Germinal center (tissue), 1 donor: ENCODE measurements around the gene SRC.

Experiments
- DNase-seq: peaks from one replicate; pipeline ENCODE4 v3.0.0; 2012; ENCODE audit warnings: mixed read lengths, low spot score

Gene SRC

DNA sequence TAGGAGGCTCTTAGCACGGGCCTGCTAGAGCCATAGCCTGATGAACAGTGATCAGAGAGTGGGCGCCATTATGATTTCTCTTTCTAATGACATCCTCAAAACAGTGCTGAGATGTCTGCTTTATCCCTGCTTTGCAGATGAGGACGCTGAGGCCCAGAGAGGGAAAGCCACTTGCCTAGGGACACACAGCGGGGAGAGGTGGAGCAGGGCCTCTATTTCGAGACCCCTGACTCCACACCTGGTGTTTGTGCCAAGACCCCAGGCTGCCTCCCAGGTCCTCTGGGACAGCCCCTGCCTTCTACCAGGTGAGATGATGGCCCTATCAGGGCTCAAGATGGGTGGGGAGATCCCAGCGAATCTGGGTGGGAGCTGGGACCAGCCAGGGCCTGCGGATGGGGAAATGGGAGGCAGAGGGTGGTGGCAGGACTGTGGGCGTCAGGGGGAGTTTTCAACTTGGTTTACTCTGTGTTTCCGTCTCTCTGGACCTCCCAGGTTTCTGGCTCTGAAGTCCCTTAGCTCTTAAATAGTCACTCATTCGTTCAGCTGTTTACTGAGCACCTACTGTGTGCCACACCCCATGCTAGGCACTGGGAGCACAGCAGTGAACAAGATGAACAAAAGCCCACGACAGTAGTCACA lies 36.7 kb downstream of the SRC start:
- no peak for DNase-seq

DNA sequence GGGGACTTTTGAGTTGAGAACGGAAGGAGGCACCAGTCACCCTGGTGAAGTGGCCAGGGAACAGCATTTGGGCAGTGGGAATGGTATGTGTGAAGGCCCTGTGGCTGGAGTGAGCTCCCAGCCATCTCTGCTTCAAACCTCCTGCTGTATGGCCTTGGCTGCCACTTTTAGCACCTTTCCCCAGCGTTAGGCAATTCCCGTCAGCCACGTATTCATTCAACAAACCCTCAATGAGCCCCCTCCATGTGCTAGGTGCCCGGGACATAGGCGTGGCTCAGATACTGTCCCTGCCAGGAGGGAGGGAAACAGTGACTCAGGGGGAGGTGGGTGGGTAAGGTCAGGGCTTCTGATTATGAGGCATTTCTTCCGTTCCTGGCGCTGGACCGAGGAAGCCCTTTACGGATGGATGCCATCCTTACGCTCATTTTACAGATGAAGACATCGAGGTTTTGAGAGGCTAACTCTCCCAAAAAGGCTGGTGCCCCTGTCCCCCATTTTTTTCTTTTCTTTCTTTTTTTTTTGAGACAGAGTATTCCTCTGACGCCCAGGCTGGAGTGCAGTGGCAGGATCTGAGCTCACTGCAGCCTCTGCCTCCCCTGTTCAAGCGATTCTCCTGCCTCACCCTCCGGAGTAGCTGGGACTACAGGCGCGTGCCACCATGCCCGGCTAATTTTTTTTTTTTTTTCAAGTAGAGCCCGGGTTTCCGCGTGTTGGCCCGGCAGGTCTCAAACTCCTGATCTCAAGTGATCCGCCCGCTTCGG lies 37.5 kb downstream of the SRC start:
- no peak for DNase-seq

DNA sequence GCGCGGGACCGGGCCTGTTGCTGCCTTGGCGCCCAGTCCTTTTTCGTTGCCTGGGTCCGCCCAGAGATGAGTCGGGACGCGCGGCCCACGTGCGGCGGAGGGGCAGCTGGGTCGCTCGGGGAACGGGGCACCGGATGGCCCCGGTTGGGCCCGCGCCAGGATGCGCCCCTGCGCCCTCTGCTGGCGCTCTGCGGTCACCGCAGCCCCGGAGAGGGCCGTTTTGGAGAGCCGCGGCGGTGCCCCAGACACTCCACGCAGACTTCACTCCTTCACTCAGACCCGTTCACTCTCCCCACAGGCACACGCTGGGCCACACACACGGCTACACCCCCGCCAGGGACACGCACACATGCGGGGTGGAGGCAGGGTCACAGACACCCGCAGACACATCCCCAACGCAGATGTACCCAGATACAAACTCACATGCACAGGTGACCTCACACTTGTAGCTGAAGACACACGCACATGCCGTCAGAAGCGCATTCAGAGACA lies 38.8 kb downstream of the SRC start:
- DNase-seq: peak; percentile 78

DNA sequence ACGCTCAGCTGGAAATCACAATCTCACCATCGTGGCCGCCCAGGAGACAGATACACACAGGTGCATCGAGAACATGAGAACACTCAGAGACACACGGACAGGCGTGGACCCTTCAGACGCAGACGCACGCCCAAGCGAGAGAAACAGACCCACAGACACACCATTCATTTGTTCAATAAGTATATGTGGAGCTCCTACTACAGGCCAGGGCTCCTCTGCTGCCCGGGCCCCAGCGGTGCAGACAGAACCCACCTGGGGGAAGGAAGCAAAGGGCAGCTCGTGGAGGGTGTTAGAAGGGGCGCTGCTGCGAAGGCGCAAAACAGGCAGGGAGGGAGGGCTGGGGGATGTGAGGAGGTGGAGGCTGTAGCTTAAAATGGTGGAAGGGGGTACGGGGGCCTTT lies 39.2 kb downstream of the SRC start:
- DNase-seq: no peak

DNA sequence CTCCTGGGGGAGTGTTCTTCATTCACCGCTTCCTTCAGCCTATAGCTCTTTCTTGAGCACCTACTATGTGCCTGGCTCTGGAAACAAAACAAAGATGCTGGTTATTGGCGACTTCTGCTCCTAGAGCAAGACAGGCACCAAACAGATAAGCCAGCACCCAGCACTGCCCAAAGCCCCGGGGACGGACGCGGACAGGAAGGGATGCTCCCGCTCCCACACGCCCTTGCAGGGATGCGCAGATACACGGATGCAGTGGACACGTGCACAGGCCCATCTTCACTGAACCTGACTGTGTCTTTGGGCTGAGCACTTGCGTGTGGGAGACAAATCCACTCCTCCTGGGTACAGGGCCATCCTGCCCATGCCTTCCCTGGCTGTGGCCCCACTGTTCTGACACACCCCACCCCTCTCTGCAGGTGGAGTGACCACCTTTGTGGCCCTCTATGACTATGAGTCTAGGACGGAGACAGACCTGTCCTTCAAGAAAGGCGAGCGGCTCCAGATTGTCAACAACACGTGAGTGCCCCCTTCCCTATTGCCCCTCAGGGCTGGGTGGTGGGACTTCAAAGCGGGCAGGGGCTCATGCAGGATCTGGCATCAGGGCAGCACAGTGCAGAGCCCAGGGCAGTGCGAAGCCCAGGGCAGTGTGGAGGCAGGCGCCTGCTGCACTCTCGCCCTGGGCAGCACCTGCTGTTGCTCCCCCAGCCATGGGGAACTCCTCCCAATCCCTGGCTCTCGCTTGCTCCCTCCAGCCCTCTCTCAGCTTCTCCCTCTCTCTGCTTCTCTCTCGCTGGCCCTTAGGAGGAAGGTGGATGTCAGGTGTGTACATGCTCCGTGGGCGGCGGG lies 39.9 kb downstream of the SRC start:
- no peak for DNase-seq

DNA sequence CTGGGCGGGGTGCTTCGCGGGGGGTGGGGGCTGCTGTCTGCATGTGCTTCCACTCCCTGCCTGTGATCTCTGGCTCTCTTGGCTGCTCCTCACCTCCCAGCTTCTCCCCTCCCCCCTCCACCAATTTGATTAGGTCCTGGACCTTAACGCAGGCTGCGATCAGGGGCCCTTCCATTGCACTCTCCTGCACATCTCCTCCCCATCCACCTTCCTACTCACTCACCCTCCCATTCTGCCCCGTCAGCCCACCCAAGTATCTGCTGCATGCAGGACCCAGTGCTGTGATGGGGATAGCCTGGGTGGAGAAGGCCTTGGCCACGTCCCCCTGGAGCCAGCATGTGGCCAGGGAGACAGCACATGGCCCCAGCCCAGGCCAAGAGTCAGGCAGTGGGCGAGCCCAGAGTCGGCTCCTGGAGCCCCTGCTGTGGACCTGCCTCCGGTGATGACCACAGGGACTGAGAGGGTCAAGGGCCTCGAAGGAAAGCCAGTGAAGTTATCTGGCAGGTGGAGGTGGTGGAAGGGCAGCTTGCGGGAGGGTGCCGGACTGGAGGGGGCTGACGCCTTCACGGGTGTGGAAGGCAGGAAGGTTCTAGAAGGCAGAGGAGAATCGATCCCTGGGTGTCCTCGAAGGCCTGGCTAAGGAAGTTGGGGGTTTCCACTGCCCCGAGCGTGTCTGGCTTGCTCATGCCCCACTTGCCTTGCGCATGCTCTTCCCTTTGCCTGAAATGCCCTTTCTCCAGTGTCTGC lies 40.7 kb downstream of the SRC start:
- no peak for DNase-seq

DNA sequence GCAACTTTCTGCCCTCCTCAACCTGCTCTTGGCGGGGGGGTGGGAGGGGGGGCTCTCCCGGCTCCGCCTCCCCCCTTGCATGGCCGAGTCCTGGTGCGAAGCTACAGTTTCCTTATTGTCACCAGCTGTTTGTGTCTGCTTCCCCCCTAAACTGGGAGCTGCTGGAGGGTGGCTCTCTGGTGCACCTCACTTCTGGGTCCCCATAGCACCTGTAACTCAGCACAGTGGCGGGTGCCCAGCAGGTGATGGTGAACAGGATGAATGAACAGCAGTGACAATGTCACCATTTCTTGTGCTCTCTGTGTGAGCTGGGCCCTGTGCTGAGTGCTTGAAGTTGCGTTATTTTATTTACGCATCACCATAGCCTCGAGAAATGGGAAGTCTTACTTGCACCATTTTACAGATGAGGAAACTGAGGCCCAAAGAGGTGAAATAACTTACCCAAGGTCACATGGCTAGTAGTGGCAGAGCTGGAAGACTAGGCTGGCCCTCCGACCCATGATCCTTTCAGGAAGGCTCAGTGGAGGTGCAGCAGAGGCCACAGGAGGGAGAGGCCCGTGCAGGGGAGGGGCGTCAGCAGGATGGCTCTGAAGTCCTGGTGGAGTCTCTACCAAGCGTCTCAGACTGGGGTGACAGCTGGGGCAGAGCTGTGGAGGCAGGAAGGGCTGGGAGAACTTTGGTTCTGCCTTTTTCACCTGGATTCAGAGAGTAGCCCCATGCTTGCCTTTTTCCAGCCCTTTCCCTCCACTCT lies 41.8 kb downstream of the SRC start:
- no peak for DNase-seq

DNA sequence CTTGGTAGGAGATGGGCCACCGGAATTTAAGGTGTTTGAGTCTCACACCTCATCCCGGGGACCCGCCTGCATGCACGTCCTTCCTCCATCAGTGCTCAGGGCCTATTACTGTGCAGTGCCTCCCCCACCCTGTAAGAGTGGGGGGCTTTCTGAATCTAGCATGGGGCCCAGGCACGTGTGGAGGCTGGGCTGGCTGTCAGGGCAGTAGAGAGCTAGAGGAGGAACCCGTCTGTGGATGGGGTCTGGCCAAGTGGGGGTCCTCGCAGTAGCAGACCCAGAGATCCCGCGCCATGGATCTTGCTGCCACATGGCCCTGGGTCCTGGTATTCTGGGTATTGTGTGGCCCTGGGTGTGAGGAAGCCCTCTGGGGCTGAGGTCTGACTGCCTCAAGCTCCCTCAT lies 42.9 kb downstream of the SRC start:
- DNase-seq: no peak

DNA sequence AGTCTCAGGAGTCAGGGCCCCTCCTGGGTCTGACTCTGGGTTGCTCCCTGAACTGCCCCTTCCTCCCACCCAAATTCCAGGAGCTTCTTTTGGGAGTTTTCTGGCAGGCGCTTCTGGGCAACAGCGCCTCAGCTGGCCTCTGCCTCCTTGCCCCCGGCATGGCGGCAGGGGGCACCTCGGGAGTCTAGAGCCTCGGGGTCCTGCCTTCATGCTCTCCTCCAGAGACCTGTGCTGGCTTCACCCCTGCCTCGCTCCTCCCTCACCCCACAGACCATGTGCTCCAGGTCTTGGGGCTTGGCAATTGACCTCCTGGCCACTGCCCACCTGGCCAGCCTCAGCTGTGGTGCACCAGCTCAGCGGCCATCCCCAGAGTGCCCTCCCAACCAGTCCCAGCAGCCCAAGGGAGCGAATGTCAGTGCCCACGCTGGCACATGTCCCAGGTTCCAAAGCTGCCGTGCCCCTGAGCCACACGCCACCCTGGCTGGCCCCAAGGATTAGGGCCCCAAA lies 43.4 kb downstream of the SRC start:
- DNase-seq: no peak

DNA sequence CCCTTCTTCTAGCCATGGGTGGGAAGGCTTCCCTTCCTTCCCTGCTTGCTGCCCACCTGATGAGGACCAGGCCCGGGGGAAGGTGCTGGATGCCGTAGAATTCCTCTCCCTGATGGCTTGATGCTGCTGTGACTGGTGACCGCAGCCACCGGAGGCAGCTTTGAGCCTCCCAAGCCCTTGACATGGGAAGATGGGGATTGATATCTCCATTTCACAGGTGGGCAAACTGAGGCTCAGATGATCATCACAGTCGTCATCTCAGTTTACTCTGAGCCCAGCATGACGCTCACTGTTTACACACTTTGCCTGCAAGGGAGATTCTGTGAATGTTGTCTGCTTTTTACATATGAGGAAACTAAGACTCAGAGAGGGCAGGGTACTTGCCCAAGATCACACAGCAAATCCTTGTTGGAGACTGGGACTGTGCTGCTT lies 43.9 kb downstream of the SRC start:
- no peak for DNase-seq

DNA sequence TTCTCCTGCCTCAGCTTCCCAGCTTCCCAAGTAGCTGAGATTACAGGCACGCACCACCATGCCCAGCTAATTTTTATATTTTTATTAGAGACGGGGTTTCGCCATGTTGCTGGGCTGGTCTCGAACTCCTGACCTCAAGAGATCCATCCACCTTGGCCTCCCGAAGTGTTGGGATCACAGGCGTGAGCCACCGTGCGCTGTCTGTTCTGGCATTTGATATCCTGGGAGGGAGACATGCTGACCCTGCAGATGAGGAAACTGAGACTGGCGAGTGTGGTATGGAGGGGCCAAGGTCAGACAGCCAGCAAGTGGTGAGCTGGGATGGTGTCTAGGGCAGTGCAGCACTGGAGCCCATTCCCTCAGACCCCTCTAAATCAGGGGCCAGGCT lies 44.6 kb downstream of the SRC start:
- DNase-seq: no peak

DNA sequence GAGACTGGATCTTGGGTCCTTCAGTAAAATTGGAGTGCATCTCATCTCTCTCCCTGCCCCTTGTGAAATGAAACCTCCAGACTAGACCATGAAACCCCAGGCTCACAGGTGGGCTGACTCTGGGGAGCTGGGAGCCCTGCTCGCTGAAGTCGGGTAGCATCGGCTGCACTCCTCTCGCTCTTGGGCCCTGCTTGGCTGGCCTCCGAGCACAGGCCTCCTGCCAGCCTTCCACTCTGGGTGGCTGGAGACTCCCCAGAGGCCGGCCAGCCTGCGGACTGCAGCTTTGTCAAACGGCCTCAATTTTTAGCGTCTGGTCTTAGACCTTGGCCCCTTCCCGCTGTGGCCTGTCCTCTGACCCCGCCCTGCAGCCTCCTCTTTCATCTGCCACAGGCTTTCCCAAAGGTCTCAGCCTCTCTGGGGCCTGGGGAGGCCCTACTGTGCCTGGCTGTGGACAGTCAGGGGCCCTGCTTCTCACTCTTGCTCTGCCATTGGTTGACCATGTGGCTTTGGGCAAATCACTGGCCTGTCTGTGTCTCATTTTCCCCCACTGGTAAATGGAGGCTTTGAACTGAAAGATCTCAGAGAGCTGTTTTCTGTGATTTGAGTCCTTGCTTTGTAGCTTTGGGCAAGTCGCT lies 45.1 kb downstream of the SRC start:
- no peak for DNase-seq

DNA sequence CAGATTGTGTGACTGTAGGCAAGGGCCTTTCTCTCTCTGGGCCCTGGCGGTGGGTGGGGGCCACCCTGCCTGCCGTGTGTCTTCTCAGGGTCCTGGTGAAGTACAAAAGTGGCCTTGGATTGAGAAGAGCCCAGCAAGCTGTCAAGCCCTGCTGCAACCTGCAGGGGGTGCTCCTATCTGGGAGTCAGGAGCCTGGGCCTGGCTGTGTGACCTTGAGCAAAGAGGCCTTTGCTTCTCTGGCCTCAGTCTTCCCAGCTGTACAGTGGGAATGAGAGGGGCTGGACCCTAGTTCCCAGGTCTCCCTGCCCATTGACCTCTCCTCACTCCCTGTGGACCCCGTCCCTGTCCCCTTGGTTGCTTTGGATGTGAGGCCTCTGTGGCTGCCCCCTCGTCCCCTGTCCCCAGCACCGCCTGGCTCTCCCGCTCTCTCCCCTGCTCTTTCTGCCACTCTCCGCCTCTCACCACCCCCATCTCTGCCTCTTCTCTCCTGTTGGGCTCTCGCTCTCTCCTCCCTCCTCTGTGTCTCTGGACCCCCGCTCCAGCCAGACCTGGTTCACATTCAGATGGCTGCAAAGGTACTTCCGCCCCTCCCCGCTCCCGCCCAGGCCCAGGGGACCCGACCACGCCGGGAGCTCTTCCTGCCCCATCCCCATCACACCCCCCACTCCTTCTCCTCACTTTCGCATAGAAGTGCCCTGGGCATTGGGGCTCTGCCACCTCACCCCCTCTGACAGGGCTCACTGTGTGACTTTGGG lies 46.7 kb downstream of the SRC start:
- DNase-seq: peak; percentile 51

DNA sequence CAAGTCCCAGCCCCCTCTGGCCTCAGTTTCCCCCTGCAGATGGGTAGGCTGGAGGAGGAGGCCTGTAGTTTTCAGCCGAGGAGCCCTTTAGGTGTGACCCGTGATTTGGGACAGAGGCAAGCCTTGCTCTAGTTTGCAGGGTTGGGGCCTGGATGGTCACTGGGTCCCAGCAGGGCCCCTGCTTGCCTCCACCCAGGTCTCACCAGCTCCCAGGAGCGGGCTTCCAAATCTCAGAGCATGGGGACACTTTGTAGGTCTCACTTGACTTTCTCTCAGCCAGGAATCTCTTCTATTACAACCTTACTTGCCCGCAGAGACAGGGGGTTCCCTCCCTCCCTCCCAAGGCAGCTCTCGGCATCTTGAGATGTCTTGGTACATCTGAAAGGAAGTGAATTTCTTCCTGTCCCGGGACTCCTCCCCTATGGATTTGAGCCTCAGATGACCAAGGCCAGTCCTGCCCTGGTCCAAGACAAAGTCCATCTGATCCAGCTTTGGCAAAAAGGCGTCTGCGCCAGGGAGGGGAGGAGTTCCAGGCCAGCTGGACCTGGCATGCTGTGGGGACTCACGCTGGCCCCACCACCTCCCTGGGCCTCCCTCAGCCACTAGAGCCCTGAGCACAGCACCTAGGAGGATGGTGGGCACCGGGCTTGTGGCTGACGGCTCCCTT lies 47.4 kb downstream of the SRC start:
- DNase-seq: no peak

DNA sequence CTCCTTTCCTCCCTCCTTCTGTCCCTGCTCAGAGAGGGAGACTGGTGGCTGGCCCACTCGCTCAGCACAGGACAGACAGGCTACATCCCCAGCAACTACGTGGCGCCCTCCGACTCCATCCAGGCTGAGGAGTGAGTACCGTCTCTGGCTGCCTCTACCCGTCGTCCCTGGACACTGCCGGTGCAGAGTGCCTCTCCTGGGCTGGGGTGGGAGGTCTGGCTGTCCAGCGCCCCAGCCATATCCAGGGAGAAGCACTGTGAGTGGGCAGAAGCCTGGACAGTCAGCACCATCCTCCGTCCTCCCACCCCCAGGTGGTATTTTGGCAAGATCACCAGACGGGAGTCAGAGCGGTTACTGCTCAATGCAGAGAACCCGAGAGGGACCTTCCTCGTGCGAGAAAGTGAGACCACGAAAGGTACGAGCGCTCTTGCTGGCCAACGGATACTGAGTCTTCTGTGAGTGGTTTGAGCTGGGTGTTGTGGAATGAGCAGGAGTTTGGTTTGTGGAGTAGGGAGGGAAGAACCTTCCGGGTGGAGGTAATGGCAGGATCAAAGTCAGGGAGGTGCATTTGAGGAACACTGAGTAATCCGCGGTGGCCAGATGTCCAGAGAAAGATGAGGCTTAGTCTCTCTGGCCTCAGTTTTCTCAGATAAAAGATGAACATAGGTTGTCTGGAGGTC lies 48.1 kb downstream of the SRC start:
- no peak for DNase-seq

DNA sequence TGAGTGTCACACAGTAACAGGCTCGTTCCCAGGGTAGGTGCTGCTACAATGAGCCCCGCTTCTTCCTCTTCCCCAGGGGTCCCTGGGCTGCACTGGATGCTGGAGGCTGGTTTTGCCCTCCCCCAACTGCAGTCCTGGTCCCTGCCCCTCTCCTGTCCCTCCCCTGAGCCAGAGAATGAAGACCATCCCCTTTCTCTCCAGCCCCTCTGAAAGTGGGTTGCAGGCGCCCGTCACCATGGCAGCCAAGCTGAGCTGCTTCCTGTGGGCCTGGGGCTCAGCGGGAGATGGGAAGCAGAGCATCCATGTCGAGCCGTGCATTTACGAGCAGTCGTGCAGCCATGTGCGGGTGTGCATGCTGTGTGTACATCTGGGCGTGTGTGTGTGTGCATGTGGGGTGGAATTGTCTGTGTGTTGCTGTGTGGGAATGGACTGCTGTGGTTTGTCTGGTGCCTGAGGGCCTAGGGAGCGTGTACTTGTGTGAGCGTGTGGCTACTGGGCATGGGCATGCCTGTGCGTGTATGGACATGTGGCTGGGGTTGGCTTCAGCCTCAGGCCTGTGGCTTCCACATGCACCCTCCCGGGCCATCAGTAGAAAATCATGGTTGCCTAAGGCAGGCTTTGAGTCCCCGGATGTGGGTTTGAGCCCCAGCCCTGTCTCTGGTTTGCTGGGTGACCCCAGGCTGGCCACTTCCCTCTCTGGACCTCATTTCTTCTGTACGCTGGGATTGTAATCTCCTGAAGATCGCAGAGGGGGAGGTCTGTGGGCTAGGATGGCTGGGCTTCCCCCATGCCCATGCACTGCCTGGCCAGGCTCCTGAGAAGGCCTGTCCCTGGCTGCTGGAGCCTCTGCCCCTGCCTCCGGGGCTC lies 48.8 kb downstream of the SRC start:
- DNase-seq: no peak

DNA sequence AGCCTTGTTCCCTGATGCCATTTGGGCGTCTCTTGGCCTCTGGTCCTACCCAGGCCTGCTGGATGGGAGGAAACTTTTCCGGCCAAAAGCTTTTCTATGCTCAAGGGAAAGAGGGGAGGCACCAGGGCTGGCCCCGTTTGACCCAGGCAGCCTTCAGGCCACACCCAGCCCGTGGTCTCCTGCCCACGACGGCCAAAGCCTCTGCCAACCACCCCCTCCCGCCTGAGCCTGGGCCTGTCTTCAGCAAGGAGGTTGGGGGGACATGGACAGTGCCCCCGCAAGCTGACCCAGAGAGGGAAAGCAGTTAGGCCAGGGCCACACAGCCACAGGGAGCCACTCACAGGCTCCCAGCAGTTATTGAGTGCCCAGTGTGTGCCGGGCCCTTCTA lies 49.5 kb downstream of the SRC start:
- DNase-seq: no peak

DNA sequence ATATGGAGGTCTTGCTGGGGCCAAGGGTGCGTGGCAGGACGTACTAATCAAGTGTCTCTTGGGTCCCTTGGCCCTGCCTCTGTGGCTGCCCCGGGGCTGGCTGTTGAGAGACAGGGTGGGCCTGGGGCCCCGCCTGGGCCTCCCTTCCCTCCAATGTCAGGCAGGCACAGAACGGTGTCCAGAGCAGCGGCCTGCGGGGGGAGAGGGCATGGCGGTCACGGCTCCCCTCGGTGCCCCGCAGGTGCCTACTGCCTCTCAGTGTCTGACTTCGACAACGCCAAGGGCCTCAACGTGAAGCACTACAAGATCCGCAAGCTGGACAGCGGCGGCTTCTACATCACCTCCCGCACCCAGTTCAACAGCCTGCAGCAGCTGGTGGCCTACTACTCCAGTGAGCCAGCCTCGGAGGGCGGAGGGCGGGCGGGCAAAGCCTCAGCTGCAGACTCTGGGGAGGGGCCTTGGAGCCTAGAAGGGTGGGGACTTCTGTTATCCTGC lies 50.0 kb downstream of the SRC start:
- no peak for DNase-seq
